ENCODE data around the gene SPATA18. TPM values are rescaled to one million over a fixed set of nuclear protein-coding genes. Genes with fewer than 3 reads are reported as not detected.

Gene SPATA18
- total and polyA plus RNA-seq, 2 of the 13 experiments (the other 11 are each of a cell fraction or from before 2014, with no cell fraction given): 5.7 to 13.2 TPM

DNA sequence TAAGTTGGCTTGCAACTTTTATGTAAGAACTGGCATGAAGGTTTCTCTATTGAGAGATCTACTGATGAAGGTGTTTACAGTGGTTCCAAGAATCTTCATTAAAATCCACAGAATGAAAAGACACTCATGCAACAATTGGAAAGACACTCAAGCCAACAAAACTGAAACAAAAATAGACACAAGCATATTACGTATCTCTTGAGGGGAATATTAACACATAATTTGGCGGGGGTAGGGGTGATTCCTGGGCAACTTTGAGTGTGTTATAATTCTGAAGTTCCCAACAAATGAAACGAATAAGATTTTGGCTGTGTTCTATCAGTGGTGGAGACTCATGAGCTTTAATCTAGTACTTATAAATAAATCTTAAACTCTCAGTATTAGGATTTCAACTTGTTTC is 75.1 kb downstream of the SPATA18 start:
- no peak overlapping the region for H3K27ac ChIP-seq (ENCODE audit: extremely low read length, insufficient read depth, low read length)
- no peak overlapping the region for H3K4me3 ChIP-seq (replicated peaks in 1 of 3; ENCODE audit: insufficient read depth in 1 of 3, low read depth in 2 of 3, low read length in 3 of 3)
- H4K20me1 ChIP-seq (ENCODE audit: insufficient read depth, low read length): no peaks in the 10 kb centered on the region
- H3K27me3 ChIP-seq (ENCODE audit: control insufficient read depth in 1 of 2, insufficient read depth in 2 of 2, low read length in 2 of 2): no peaks in the 10 kb centered on the region
- 21% methylated on average over 3 of the region's 3 CpGs for WGBS (ENCODE audit: low lambda C conversion rate)
- no peak for FAIRE-seq
- H3K9ac ChIP-seq (ENCODE audit: insufficient read depth, low read depth, low read length): no peak overlapping the region
- H3K4me1 ChIP-seq (ENCODE audit: insufficient read depth, low read length): no peaks in the 10 kb centered on the region
- H3K36me3 ChIP-seq (replicated peaks in 1 of 2; ENCODE audit: control insufficient read depth in 1 of 2, insufficient read depth in 2 of 2, low read length in 2 of 2): no peaks in the 10 kb centered on the region
- BruUV-seq (replicated peaks): no TSS peak
- H2AFZ ChIP-seq (ENCODE audit: low read length): no peak overlapping the region
- H3K4me2 ChIP-seq (ENCODE audit: low read depth, low read length): no peak overlapping the region
- intact Hi-C loops (cut with micrococcal nuclease; ENCODE audit: unreplicated experiment) (no loop called here), in situ Hi-C loops (cut with HindIII; ENCODE audit: extremely low pct_ligation_motif_present, low pct_unique_long_range_greater_than_20kb) (no loop called here)
- DNase-seq (ENCODE audit: low spot score): no peak
- ChIA-PET CTCF (ENCODE audit: low intra/inter-chr PET ratio, low total read pairs) (no interaction called here), POLR2A (no interaction called here)
- H3K9me3 ChIP-seq (ENCODE audit: low read length): no peaks in the 10 kb centered on the region
- ATAC-seq: no peak
- no peaks in the 10 kb centered on the region for H3K79me2 ChIP-seq (ENCODE audit: insufficient read depth, low read length)
- no peak for TF ChIP-seq NR2C2 (CRISPR knock-in tag; IDR thresholded peaks at IDR 0.05; ENCODE audit: borderline replicate concordance)
- no peak for TF ChIP-seq ZNF839 (CRISPR knock-in tag; IDR thresholded peaks at IDR 0.05; ENCODE audit: borderline replicate concordance)
- TF ChIP-seq ZNF564 (CRISPR knock-in tag; IDR thresholded peaks at IDR 0.05): no peak
- TF ChIP-seq GABPB1 (CRISPR knock-in tag; IDR thresholded peaks at IDR 0.05): no peak
- TF ChIP-seq AGO2 (optimal IDR thresholded peaks at IDR 0.05; ENCODE audit: low read depth, low read length): no peak
- no peak for TF ChIP-seq CBX2 (IDR thresholded peaks at IDR 0.05; ENCODE audit: low read depth, low read length)
- no peak for TF ChIP-seq CBX2 (CRISPR knock-in tag; IDR thresholded peaks at IDR 0.05; ENCODE audit: low read depth)
- TF ChIP-seq ZNF547 (CRISPR knock-in tag; IDR thresholded peaks at IDR 0.05): no peak
- no peak for TF ChIP-seq SRF (IDR thresholded peaks at IDR 0.05; ENCODE audit: low read depth, low read length)
- TF ChIP-seq HNRNPK (IDR thresholded peaks at IDR 0.05; ENCODE audit: low read depth, low read length, poor library complexity, severe bottlenecking): no peak
- TF ChIP-seq ZNF546 (CRISPR knock-in tag; conservative IDR thresholded peaks at IDR 0.05): no peak
- TF ChIP-seq, protein P1, sequence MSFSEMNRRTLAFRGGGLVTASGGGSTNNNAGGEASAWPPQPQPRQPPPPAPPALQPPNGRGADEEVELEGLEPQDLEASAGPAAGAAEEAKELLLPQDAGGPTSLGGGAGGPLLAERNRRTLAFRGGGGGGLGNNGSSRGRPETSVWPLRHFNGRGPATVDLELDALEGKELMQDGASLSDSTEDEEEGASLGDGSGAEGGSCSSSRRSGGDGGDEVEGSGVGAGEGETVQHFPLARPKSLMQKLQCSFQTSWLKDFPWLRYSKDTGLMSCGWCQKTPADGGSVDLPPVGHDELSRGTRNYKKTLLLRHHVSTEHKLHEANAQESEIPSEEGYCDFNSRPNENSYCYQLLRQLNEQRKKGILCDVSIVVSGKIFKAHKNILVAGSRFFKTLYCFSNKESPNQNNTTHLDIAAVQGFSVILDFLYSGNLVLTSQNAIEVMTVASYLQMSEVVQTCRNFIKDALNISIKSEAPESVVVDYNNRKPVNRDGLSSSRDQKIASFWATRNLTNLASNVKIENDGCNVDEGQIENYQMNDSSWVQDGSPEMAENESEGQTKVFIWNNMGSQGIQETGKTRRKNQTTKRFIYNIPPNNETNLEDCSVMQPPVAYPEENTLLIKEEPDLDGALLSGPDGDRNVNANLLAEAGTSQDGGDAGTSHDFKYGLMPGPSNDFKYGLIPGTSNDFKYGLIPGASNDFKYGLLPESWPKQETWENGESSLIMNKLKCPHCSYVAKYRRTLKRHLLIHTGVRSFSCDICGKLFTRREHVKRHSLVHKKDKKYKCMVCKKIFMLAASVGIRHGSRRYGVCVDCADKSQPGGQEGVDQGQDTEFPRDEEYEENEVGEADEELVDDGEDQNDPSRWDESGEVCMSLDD (CRISPR knock-in tag; IDR thresholded peaks at IDR 0.05; ENCODE audit: borderline replicate concordance): no peak
- no peak for TF ChIP-seq NCOA5 (CRISPR knock-in tag; IDR thresholded peaks at IDR 0.05)
- no peak for TF ChIP-seq TARDBP (CRISPR knock-in tag; IDR thresholded peaks at IDR 0.05)
- TF ChIP-seq CENPT (CRISPR knock-in tag; IDR thresholded peaks at IDR 0.05; ENCODE audit: low read depth): no peak
- TF ChIP-seq ZBTB3 (CRISPR knock-in tag; IDR thresholded peaks at IDR 0.05; ENCODE audit: borderline replicate concordance, low read depth): no peak
- no peak for TF ChIP-seq TERF1 (CRISPR knock-in tag; IDR thresholded peaks at IDR 0.05)
- TF ChIP-seq, protein P2, sequence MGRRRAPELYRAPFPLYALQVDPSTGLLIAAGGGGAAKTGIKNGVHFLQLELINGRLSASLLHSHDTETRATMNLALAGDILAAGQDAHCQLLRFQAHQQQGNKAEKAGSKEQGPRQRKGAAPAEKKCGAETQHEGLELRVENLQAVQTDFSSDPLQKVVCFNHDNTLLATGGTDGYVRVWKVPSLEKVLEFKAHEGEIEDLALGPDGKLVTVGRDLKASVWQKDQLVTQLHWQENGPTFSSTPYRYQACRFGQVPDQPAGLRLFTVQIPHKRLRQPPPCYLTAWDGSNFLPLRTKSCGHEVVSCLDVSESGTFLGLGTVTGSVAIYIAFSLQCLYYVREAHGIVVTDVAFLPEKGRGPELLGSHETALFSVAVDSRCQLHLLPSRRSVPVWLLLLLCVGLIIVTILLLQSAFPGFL (CRISPR knock-in tag; IDR thresholded peaks at IDR 0.05): no peak

Data from HepG2 (cell line).